GM18502 (cell line): ENCODE measurements around the gene PPCDC.
A peak's percentile ranks its signal among the peaks of the same experiment; 100 is the strongest.

Source experiments
- ATAC-seq: cut with Tn5 transposase; IDR thresholded peaks from one replicate; pipeline ENCODE4 v1.9.1; 2021; ENCODE audit warnings: mild to moderate bottlenecking; ENCODE audit not compliant: unreplicated experiment, poor library complexity

Gene PPCDC

GRCh38 chr15:75042730-75043508, 19.5 kb downstream of the PPCDC start:
- ATAC-seq = peak; percentile 77

- ATAC-seq = peak; percentile 26
Observed at GRCh38 chr15:75043509-75044257, 20.3 kb downstream of the PPCDC start.

GRCh38 chr15:75044258-75044878, 21.0 kb downstream of the PPCDC start:
- no peak for ATAC-seq

- no peak for ATAC-seq
Observed at GRCh38 chr15:75045332-75046015, 22.1 kb downstream of the PPCDC start.

GRCh38 chr15:75048394-75048793, 25.0 kb downstream of the PPCDC start:
- no peak for ATAC-seq

GRCh38 chr15:75049392-75049791, 26.0 kb downstream of the PPCDC start:
- ATAC-seq = no peak

- ATAC-seq = no peak
Observed at GRCh38 chr15:75050283-75050682, 26.9 kb downstream of the PPCDC start.

GRCh38 chr15:75051191-75051608, 27.8 kb downstream of the PPCDC start:
- no peak for ATAC-seq

- ATAC-seq = no peak
Observed at GRCh38 chr15:75051711-75052110, 28.3 kb downstream of the PPCDC start.

- ATAC-seq = no peak
Observed at GRCh38 chr15:75052972-75053747, 29.8 kb downstream of the PPCDC start.

GRCh38 chr15:75053748-75054125, 30.3 kb downstream of the PPCDC start:
- no peak for ATAC-seq

- no peak for ATAC-seq
Observed at GRCh38 chr15:75054172-75054897, 30.9 kb downstream of the PPCDC start.

GRCh38 chr15:75056036-75056435, 32.6 kb downstream of the PPCDC start:
- no peak for ATAC-seq

- ATAC-seq = no peak
Observed at GRCh38 chr15:75058127-75058905, 34.9 kb downstream of the PPCDC start.

- no peak for ATAC-seq
Observed at GRCh38 chr15:75059607-75060006, 36.2 kb downstream of the PPCDC start.

- peak; percentile 61 for ATAC-seq
Observed at GRCh38 chr15:75061272-75061671, 37.9 kb downstream of the PPCDC start.

GRCh38 chr15:75062706-75063105, 39.3 kb downstream of the PPCDC start:
- no peak for ATAC-seq

- no peak for ATAC-seq
Observed at GRCh38 chr15:75063338-75063737, 39.9 kb downstream of the PPCDC start.

- no peak for ATAC-seq
Observed at GRCh38 chr15:75063889-75064288, 40.5 kb downstream of the PPCDC start.
